GM12801 (cell line): Measurements from ENCODE around the gene DDX47.

ENCODE experiments used
- TF ChIP-seq, protein P1 (sequence below): IDR thresholded peaks from one replicate; pipeline ENCODE4 v1.5.1; 2011; ENCODE audit warnings: control low read depth; ENCODE audit not compliant: insufficient read length; ENCODE audit errors: extremely low read depth

Gene DDX47

DNA sequence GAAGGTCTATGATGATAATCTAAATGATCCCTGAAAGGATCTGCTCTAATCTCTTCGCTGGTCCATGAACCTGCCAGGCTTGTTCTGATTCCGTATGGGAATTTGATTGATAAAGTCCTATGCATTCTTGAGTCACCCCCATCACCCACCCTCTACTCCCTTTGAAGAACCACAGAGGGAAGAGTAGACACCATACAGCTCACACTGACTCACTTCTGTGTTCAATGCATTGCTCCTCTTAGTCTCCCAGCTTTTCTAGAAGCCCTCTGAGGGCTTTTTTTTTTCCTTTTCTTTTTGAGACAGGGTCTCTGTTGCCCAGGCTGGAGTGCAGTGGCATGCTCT, 59.8 kb downstream of the DDX47 start:
- TF ChIP-seq, protein P1, sequence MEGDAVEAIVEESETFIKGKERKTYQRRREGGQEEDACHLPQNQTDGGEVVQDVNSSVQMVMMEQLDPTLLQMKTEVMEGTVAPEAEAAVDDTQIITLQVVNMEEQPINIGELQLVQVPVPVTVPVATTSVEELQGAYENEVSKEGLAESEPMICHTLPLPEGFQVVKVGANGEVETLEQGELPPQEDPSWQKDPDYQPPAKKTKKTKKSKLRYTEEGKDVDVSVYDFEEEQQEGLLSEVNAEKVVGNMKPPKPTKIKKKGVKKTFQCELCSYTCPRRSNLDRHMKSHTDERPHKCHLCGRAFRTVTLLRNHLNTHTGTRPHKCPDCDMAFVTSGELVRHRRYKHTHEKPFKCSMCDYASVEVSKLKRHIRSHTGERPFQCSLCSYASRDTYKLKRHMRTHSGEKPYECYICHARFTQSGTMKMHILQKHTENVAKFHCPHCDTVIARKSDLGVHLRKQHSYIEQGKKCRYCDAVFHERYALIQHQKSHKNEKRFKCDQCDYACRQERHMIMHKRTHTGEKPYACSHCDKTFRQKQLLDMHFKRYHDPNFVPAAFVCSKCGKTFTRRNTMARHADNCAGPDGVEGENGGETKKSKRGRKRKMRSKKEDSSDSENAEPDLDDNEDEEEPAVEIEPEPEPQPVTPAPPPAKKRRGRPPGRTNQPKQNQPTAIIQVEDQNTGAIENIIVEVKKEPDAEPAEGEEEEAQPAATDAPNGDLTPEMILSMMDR, result no peak

DNA sequence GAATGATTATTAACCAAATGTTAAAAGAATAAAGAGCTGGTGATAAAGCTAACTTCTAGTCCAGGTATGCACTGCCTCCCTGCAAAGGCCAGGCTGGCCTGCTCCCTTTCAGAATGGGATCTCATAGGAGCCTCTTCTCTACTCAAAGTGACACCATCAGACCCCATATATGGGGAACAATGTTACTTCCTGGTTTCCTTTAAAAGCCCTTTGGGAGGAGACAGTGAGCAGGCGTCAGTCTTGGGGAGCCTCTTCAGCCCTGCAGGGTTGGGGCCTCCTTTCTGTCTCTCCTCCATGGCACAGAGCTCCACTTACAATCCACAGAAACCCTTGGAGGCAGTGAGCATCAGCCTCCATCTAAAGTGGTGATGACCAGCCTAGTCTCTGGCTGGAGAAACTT, 60.9 kb downstream of the DDX47 start:
- TF ChIP-seq, protein P1, result no peak

DNA sequence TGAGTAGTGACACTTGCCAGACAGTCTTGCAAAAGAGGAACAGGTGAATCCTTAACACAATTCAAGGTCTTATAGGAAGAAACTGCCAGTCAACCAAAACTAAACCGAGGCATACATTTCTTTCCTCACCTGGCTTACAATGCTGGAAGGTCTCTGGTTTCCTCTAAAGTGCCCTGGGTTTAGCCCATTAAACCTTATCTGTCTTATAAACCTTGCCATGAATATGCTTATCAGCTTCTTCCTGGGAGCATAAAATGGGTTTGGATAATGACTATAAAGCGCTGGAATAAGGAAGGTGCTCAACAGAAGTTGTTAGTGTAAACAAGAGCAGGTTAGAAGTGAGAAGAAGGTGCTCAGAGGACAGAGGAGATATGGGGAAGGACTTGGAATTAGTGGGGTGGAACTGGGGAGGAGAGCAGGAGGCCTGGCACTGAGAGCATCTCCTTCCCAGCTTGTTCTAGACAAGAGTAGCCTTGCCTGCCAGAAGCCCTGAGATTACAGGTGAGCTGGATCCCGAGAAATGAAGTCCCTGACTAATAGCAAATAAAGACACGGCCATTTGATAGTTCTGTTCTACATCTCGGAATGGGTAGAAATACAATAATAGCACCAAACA, 64.1 kb downstream of the DDX47 start:
- TF ChIP-seq, protein P1, result no peak

DNA sequence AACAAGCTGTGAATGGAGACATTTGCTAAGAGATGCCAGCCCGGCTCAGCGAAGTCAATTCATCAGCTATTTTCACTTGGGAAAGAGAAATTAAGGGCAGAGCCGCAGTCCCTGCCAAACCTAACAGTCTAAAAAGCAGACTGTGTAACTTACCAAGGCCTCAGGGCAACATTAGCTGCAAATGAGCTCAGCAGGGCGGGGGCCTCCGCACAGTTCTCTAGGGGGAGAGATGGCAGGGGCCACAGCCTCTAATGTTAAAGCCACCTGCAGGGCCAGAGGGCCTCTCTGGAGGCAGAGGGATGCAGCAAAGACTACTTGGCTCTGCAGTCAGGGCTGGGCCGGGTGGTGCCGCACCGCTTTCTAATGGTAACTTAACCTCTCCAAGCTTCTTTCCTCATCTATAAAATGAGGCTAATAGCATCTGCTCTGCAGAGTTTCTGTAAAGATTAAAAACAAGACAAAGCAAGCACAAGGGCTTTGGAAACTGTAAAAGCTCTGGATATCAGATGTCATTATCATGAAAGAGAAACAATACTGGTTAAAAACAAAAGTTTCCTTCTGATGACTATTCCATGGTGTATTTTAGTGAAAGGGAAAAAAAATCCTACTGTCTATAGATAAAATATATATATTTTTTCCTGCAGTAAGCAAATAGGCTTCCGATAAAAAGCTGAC, 64.8 kb downstream of the DDX47 start:
- TF ChIP-seq, protein P1, result no peak
